GM23248 (cell line): ENCODE measurements around the gene PROM1. TPM values are rescaled to one million over a fixed set of nuclear protein-coding genes. Genes with fewer than 3 reads are reported as not detected.

Source experiments
- DNase-seq: peaks from one replicate; pipeline ENCODE4 v3.0.0-alpha.2; 2015
- H2AFZ ChIP-seq: fragments of 200-600 bp; sonication (generic); 2 replicates; pipeline ENCODE4 v1.6.1; 2016; ENCODE audit warnings: antibody characterized with exemption
- H3F3A ChIP-seq: fragments of 200-600 bp; sonication (generic); 2 replicates; pipeline ENCODE4 v1.6.1; 2016; ENCODE audit warnings: mild to moderate bottlenecking, antibody characterized with exemption, mixed run types; ENCODE audit not compliant: insufficient read depth
- H3K27ac ChIP-seq: fragments of 200-600 bp; sonication (generic); 2 replicates; pipeline ENCODE4 v1.5.1; 2016; ENCODE audit warnings: mild to moderate bottlenecking
- H3K27me3 ChIP-seq: fragments of 200-600 bp; sonication (generic); replicated peaks from 2 replicates; pipeline ENCODE4 v1.6.1; 2016; ENCODE audit warnings: mild to moderate bottlenecking; ENCODE audit not compliant: insufficient read depth
- H3K36me3 ChIP-seq: fragments of 200-600 bp; sonication (generic); 2 replicates; pipeline ENCODE4 v1.6.1; 2016; ENCODE audit warnings: low read depth, mild to moderate bottlenecking
- H3K4me1 ChIP-seq: fragments of 200-600 bp; sonication (generic); 2 replicates; pipeline ENCODE4 v1.6.1; 2016; ENCODE audit warnings: mild to moderate bottlenecking; ENCODE audit not compliant: insufficient read depth
- H3K4me2 ChIP-seq: fragments of 200-600 bp; sonication (generic); one replicate; pipeline ENCODE4 v1.6.1; 2016; ENCODE audit warnings: mild to moderate bottlenecking; ENCODE audit not compliant: unreplicated experiment
- H3K4me3 ChIP-seq: fragments of 200-600 bp; sonication (generic); 2 replicates; pipeline ENCODE4 v1.5.1; 2016; ENCODE audit warnings: mild to moderate bottlenecking
- H3K79me2 ChIP-seq: fragments of 200-600 bp; sonication (generic); 2 replicates; pipeline ENCODE4 v1.6.1; 2016; ENCODE audit warnings: mild to moderate bottlenecking; ENCODE audit not compliant: insufficient read depth
- H3K9ac ChIP-seq: fragments of 200-600 bp; sonication (generic); 2 replicates; pipeline ENCODE4 v1.6.1; 2016; ENCODE audit warnings: mild to moderate bottlenecking
- H3K9me2 ChIP-seq: fragments of 200-600 bp; sonication (generic); 2 replicates; pipeline ENCODE4 v1.6.1; 2016; ENCODE audit warnings: mixed run types, mild to moderate bottlenecking, moderate library complexity; ENCODE audit not compliant: insufficient read depth
- H3K9me3 ChIP-seq: fragments of 200-600 bp; sonication (generic); one replicate; pipeline ENCODE4 v1.6.1; 2017; ENCODE audit warnings: low read depth
- H4K20me1 ChIP-seq: fragments of 200-600 bp; sonication (generic); 2 replicates; pipeline ENCODE4 v1.6.0; 2016; ENCODE audit not compliant: insufficient read depth
- EZH2 ChIP-seq: fragments of 200-600 bp; sonication (generic); IDR thresholded peaks from 2 replicates; pipeline ENCODE4 v1.6.1; 2018; ENCODE audit warnings: antibody characterized with exemption, mild to moderate bottlenecking; ENCODE audit not compliant: insufficient read depth, poor library complexity, severe bottlenecking
- EZH2phosphoT487 ChIP-seq: fragments of 200-600 bp; sonication (generic); IDR thresholded peaks from 2 replicates; pipeline ENCODE4 v1.6.1; 2018; ENCODE audit warnings: antibody characterized with exemption, moderate library complexity, mild to moderate bottlenecking, low read depth; ENCODE audit not compliant: insufficient read depth
- WGBS, 2 experiments: methylation state at CpG; one replicate each; pipeline ENCODE4 v1.1.6; 2015 to 2017; ENCODE audit warnings: low lambda C conversion rate in 2 of 2, low coverage in 1 of 2; ENCODE audit errors: missing lambda C conversion rate in 2 of 2; 5-methylcytosine and 5-hydroxymethylcytosine counted together
- in situ Hi-C: fragments of 300-500 bp; cut with MboI; formaldehyde crosslinking; loops from 2 replicates; pipeline ENCODE4 v1.15.0; 2020
- polyA plus RNA-seq: library from polyadenylated mRNA; unstranded; fragments of >200 nt; fragmentation: Nextera tagmentation; extraction: Ambion mirVana; gene quantifications from 2 replicates; pipeline ENCODE4 v1.2.1, GENCODE V29; 2016
- total RNA-seq: library from RNA; depleted of rRNA; stranded (reverse); fragments of >200 nt; shearing (Covaris generic); gene quantifications from 2 replicates; pipeline ENCODE4 v1.2.3, GENCODE V29; 2014

The PROM1 gene
- total and polyA plus RNA-seq, 2 experiments from 2014 or later: not detected

GRCh38 chr4:15936495-15936894 lies 147.3 kb downstream of the PROM1 start:
- WGBS, 2 experiments: 59 to 70% methylated on average over 4 of the region's 4 CpGs
- no peak overlapping the region for H3K9ac ChIP-seq

GRCh38 chr4:15935504-15936402 lies 148.1 kb downstream of the PROM1 start:
- no peak for DNase-seq
- H4K20me1 ChIP-seq: no peaks in the 10 kb centered on the region
- no peak overlapping the region for H3K4me2 ChIP-seq
- H3F3A ChIP-seq: no peaks in the 10 kb centered on the region
- no peaks in the 10 kb centered on the region for H3K9me2 ChIP-seq
- no peaks in the 10 kb centered on the region for H3K79me2 ChIP-seq
- H2AFZ ChIP-seq: no peak overlapping the region
- H3K9me3 ChIP-seq: no peaks in the 10 kb centered on the region
- H3K36me3 ChIP-seq: no peaks in the 10 kb centered on the region
- TF ChIP-seq EZH2phosphoT487: no peak
- no peak for TF ChIP-seq EZH2
- H3K4me1 ChIP-seq: no peaks in the 10 kb centered on the region
- 58 to 65% methylated on average over 10 of the region's 10 CpGs for WGBS, 2 experiments
- no peak overlapping the region for H3K4me3 ChIP-seq
- in situ Hi-C loops: no loop called here
- no peak overlapping the region for H3K27ac ChIP-seq
- H3K27me3 ChIP-seq: peaks cover 14% of the 10 kb centered on the region; the same call in 1 of the 2 replicates
- no peak overlapping the region for H3K9ac ChIP-seq

More at GRCh38 chr4:15936495-15936894, 147.3 kb downstream of the PROM1 start:
- in situ Hi-C loops: no loop called here
- no peak overlapping the region for H3K4me3 ChIP-seq
- no peak overlapping the region for H2AFZ ChIP-seq
- 0 out of 2 replicates have a peak, but pooled peaks cover 14% of the 10 kb centered on the region for H3K27me3 ChIP-seq
- no peaks in the 10 kb centered on the region for H3K4me1 ChIP-seq
- H3K27ac ChIP-seq: no peak overlapping the region
- no peak for DNase-seq
- H3K79me2 ChIP-seq: no peaks in the 10 kb centered on the region
- H3F3A ChIP-seq: no peaks in the 10 kb centered on the region
- H3K9me3 ChIP-seq: no peaks in the 10 kb centered on the region
- no peak for TF ChIP-seq EZH2
- TF ChIP-seq EZH2phosphoT487: no peak
- H3K4me2 ChIP-seq: no peak overlapping the region
- H3K36me3 ChIP-seq: no peaks in the 10 kb centered on the region
- H3K9me2 ChIP-seq: no peaks in the 10 kb centered on the region
- H4K20me1 ChIP-seq: no peaks in the 10 kb centered on the region

GRCh38 chr4:15934259-15934658 lies 149.6 kb downstream of the PROM1 start:
- Histone ChIP-seq H3K9ac (no peak overlapping the region), H3K4me1 (no peaks in the 10 kb centered on the region), H4K20me1 (no peaks in the 10 kb centered on the region), H3K36me3 (no peaks in the 10 kb centered on the region), H3K4me3 (no peak overlapping the region), H3K79me2 (no peaks in the 10 kb centered on the region), H3K4me2 (no peak overlapping the region), H3K9me2 (no peaks in the 10 kb centered on the region), H3K9me3 (no peaks in the 10 kb centered on the region), H2AFZ (no peak overlapping the region), H3K27ac (no peak overlapping the region), H3F3A (no peaks in the 10 kb centered on the region), H3K27me3 (peaks cover 25% of the 10 kb centered on the region; the same call in 1 of the 2 replicates)
- 31 to 36% methylated on average over 3 of the region's 3 CpGs for WGBS, 2 experiments
- TF ChIP-seq EZH2 (no peak), EZH2phosphoT487 (no peak)
- DNase-seq: no peak
- in situ Hi-C loops: no loop called here

GRCh38 chr4:15931451-15932210 lies 152.2 kb downstream of the PROM1 start:
- DNase-seq: no peak
- Histone ChIP-seq H3K9me2 (no peaks in the 10 kb centered on the region), H3K9me3 (no peaks in the 10 kb centered on the region), H3F3A (no peaks in the 10 kb centered on the region), H3K79me2 (no peaks in the 10 kb centered on the region), H2AFZ (no peak overlapping the region), H3K36me3 (no peaks in the 10 kb centered on the region), H3K4me1 (no peaks in the 10 kb centered on the region), H3K27me3 (peaks cover 21% of the 10 kb centered on the region; the same call in 1 of the 2 replicates), H4K20me1 (no peaks in the 10 kb centered on the region), H3K27ac (no peak overlapping the region), H3K9ac (no peak overlapping the region), H3K4me3 (no peak overlapping the region), H3K4me2 (no peak overlapping the region)
- in situ Hi-C loops: no loop called here
- WGBS, 2 experiments: 84 to 86% methylated on average over 5 of the region's 5 CpGs
- TF ChIP-seq EZH2phosphoT487 (no peak), EZH2 (no peak)
